ENCODE data around the gene SMOC1.

GRCh38 chr14:69901113-69901951 is 22.1 kb downstream of the SMOC1 start:
- TF ChIP-seq CTBP1 (IDR thresholded peaks at IDR 0.05; ENCODE audit: borderline replicate concordance) = no peak
- TF ChIP-seq SUZ12 (IDR thresholded peaks at IDR 0.05) = no peak
- no peak for TF ChIP-seq FOXA1 (IDR thresholded peaks at IDR 0.05)
- no peak for TF ChIP-seq FOXK2 (IDR thresholded peaks at IDR 0.05)
- TF ChIP-seq ELF4 (IDR thresholded peaks at IDR 0.05) = no peak
- TF ChIP-seq HDGF (IDR thresholded peaks at IDR 0.05; ENCODE audit: borderline replicate concordance) = no peak
- TF ChIP-seq ARNT (IDR thresholded peaks at IDR 0.05) = no peak
- no peak for TF ChIP-seq SP1 (IDR thresholded peaks at IDR 0.05)
- TF ChIP-seq NFRKB (IDR thresholded peaks at IDR 0.05) = no peak
- TF ChIP-seq BHLHE40 (IDR thresholded peaks at IDR 0.05; ENCODE audit: borderline replicate concordance) = no peak
- TF ChIP-seq, protein P1, sequence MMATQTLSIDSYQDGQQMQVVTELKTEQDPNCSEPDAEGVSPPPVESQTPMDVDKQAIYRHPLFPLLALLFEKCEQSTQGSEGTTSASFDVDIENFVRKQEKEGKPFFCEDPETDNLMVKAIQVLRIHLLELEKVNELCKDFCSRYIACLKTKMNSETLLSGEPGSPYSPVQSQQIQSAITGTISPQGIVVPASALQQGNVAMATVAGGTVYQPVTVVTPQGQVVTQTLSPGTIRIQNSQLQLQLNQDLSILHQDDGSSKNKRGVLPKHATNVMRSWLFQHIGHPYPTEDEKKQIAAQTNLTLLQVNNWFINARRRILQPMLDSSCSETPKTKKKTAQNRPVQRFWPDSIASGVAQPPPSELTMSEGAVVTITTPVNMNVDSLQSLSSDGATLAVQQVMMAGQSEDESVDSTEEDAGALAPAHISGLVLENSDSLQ (IDR thresholded peaks at IDR 0.05) = no peak
- no peak for TF ChIP-seq FOXM1 (IDR thresholded peaks at IDR 0.05; ENCODE audit: borderline replicate concordance)
- no peak for TF ChIP-seq L3MBTL2 (conservative IDR thresholded peaks at IDR 0.05)
- TF ChIP-seq ZNF384 (IDR thresholded peaks at IDR 0.05) = no peak
